ENCODE data around the gene MED13L.

DNA sequence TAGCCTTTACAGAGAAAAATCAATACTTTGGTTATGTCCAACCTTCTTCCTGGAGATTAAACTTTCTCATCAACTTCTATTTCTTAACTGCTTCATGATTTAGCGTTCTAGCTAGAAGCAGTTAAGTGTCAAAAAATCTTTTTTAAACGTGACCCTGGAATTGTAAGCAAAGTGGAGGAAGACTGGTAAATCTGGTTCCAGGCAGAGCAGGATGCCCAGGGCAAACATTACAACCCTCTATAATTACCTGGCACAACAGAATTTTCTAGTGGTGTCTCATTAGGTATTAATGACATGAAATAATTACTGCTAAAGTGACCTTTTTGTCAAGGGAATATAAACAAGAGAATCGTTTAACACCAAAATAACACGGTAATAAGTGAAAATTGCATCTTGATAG, 320.8 kb downstream of the MED13L start:
- TF ChIP-seq CTCF (IDR thresholded peaks at IDR 0.05): no peak
- TF ChIP-seq POLR2A (IDR thresholded peaks at IDR 0.05): no peak
